HUES64 (cell line): ENCODE measurements around the gene SP140.

ENCODE experiments used
- H3K27ac ChIP-seq: 2 replicates; pipeline ENCODE4 v1.7.0; 2013; ENCODE audit warnings: low read depth, low read length, inconsistent platforms
- H3K27me3 ChIP-seq: 2 replicates; pipeline ENCODE4 v1.6.1; 2013; ENCODE audit warnings: mild to moderate bottlenecking, low read length; ENCODE audit not compliant: insufficient read depth
- H3K36me3 ChIP-seq: 2 replicates; pipeline ENCODE4 v1.6.1; 2013; ENCODE audit warnings: mild to moderate bottlenecking, low read length; ENCODE audit not compliant: insufficient read depth
- H3K4me1 ChIP-seq: 2 replicates; pipeline ENCODE4 v1.6.1; 2013; ENCODE audit warnings: mild to moderate bottlenecking, low read length, moderate library complexity; ENCODE audit not compliant: insufficient read depth
- H3K4me3 ChIP-seq: 2 replicates; pipeline ENCODE4 v1.5.1; 2013; ENCODE audit warnings: mild to moderate bottlenecking, low read length, moderate library complexity
- H3K9ac ChIP-seq: 2 replicates; pipeline ENCODE4 v1.6.1; 2013; ENCODE audit warnings: mild to moderate bottlenecking, low read depth, low read length
- H3K9me3 ChIP-seq: 2 replicates; pipeline ENCODE4 v1.6.1; 2013; ENCODE audit warnings: low read depth, low read length; ENCODE audit not compliant: insufficient read depth
- WGBS: fragments of 150-250, 120-280 bp; methylation state at CpG from one replicate; pipeline ENCODE4 v1.1.7; 2013; ENCODE audit warnings: missing lambda C conversion rate; 5-methylcytosine and 5-hydroxymethylcytosine counted together

SP140 gene

GRCh38 chr2:230227216-230227615 is 1.7 kb downstream of the SP140 start:
- H3K36me3 ChIP-seq, result no peaks in the 10 kb centered on the region
- H3K9me3 ChIP-seq, result peaks cover 10% of the 10 kb centered on the region
- H3K27me3 ChIP-seq, result no peaks in the 10 kb centered on the region
- no peak overlapping the region for H3K9ac ChIP-seq
- H3K4me1 ChIP-seq, result peaks cover 7% of the 10 kb centered on the region
- H3K27ac ChIP-seq, result no peak overlapping the region
- no peak overlapping the region for H3K4me3 ChIP-seq
- 98% methylated on average over 3 of the region's 3 CpGs for WGBS

DNA sequence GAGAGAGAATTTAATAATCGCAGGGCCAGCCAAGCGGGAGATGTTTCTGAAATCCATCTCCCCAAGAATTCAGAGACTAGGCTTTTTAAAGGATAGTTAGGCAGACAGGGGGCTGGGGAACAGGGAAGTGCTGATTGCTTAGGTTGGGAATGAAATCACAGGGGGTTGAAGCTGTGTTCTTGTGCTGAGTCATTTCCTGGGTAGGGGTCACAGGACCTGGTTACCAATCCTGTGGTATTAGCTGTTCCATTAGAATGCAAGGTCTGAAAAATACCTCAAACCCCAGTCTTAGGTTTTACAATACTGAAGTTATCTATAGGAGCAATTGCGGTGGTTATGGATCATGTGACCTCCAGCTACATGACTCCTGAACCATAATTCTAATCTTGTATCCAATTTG is 4.6 kb downstream of the SP140 start:
- WGBS, result 82% methylated on average over 2 of the region's 3 CpGs
- Histone ChIP-seq H3K27ac (peak overlapping the region; percentile 79), H3K9me3 (peaks cover 10% of the 10 kb centered on the region), H3K9ac (no peak overlapping the region; the same call in 1 of the 2 replicates), H3K36me3 (no peaks in the 10 kb centered on the region), H3K4me3 (no peak overlapping the region; the same call in 1 of the 2 replicates), H3K4me1 (peaks cover 7% of the 10 kb centered on the region), H3K27me3 (no peaks in the 10 kb centered on the region)

DNA sequence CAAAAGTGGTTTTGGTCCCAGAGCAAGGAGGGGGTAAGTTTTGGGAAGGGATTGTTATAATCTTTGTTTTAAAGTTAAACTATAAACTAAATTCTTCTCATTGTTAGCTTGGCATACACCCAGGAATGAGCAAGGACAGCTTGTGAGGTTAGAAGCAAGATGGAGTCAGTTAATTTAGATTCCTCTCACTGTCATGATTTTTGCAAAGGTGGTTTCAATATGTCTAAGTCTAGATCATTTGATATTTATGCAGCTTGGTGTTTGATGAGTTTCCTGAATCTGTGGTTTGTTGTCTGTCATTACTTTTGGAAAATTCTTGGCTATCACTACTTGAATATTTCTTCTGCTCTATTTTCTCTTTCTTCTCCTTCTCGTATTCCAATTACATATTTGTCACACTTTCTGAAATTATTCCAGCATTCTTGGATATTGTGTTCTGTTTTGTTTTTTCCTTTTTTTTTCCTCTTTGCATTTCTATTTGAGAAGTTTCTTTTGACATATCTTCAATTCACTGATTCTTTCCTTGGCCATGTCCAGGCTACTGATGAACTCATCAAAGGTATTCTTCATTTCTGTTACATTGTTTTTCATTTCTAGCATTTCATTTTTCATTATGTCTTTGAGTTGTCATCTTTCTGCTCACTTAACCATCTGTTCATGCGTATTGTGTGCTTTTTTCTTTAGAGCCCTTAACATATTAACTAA is 5.1 kb downstream of the SP140 start:
- Histone ChIP-seq H3K9ac (no peak overlapping the region; the same call in 1 of the 2 replicates), H3K4me3 (no peak overlapping the region), H3K36me3 (no peaks in the 10 kb centered on the region), H3K4me1 (peaks cover 7% of the 10 kb centered on the region), H3K27me3 (no peaks in the 10 kb centered on the region), H3K9me3 (peaks cover 10% of the 10 kb centered on the region), H3K27ac (peak overlapping the region; percentile 78)
- 100% methylated on average over 1 of the region's 2 CpGs for WGBS

- Histone ChIP-seq H3K9me3 (peaks cover 10% of the 10 kb centered on the region), H3K27ac (no peak overlapping the region), H3K27me3 (no peaks in the 10 kb centered on the region), H3K4me3 (no peak overlapping the region), H3K4me1 (peaks cover 7% of the 10 kb centered on the region), H3K9ac (no peak overlapping the region), H3K36me3 (no peaks in the 10 kb centered on the region)
- 82% methylated on average over 2 of the region's 3 CpGs for WGBS
Measured at GRCh38 chr2:230231251-230231650, 5.7 kb downstream of the SP140 start.

DNA sequence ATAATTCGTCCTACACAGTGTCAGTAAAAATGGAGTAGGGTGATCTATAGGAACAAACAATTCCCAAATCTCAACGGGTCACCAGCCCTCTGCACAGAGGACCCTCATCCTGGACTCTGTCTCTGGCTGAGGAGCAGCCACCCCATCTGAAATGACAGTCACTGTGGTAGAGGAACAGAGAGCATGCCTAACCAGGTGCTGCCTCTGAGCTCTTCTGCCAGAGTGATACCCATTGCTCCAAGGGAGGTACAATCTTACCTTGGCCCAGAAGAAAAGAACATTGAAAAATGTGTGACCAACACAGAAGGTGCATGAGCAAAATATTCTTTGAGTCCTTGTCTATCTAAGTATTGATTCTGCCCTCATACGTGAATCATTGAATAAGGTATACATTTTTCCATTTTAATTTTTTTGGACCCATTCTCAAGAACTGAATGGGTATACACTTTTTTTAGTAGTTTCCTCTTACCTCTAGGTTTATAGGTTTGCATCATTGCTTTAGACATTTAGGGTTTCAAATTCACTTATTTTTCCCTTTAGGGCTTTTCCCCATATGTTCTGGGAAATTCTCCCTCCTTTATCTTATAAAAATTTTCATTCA is 8.7 kb downstream of the SP140 start:
- Histone ChIP-seq H3K36me3 (no peaks in the 10 kb centered on the region), H3K4me3 (no peak overlapping the region), H3K27ac (no peak overlapping the region), H3K27me3 (no peaks in the 10 kb centered on the region), H3K9ac (no peak overlapping the region), H3K4me1 (peaks cover 7% of the 10 kb centered on the region), H3K9me3 (peaks cover 10% of the 10 kb centered on the region)
- 100% methylated on average over 1 of the region's 3 CpGs for WGBS

- Histone ChIP-seq H3K27ac (no peak overlapping the region), H3K4me3 (no peak overlapping the region), H3K9me3 (peaks cover 10% of the 10 kb centered on the region), H3K36me3 (no peaks in the 10 kb centered on the region), H3K9ac (no peak overlapping the region), H3K4me1 (peaks cover 4% of the 10 kb centered on the region), H3K27me3 (no peaks in the 10 kb centered on the region)
- 95% methylated on average over 3 of the region's 3 CpGs for WGBS
Measured at GRCh38 chr2:230234845-230235244, 9.3 kb downstream of the SP140 start.

DNA sequence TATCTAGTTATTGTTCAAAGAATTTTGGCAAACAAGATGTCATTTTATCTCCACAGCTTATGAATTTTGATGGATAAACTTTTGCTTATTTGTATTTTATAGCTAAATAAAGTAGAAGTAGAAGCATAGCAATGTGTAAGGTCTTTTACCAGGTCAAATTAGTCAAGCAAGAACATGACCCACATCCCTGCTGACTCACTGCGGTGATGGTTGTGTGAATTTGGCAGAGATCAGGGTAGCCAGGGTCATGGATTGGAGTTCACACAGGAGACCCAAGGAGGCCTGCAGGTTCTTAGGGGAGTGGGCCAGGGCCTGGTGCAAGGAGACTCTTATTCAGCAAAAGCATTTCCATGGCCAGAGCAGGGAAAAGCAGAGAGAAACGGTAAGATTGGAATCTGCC is 18.7 kb downstream of the SP140 start:
- no peak overlapping the region for H3K27ac ChIP-seq
- H3K9me3 ChIP-seq, result no peaks in the 10 kb centered on the region
- H3K27me3 ChIP-seq, result no peaks in the 10 kb centered on the region
- no peak overlapping the region for H3K9ac ChIP-seq
- no peaks in the 10 kb centered on the region for H3K36me3 ChIP-seq
- no peak overlapping the region for H3K4me3 ChIP-seq
- no peaks in the 10 kb centered on the region for H3K4me1 ChIP-seq
- WGBS, result 98% methylated on average over 2 of the region's 2 CpGs

- Histone ChIP-seq H3K27me3 (no peaks in the 10 kb centered on the region), H3K9me3 (no peaks in the 10 kb centered on the region), H3K27ac (no peak overlapping the region), H3K9ac (no peak overlapping the region), H3K4me1 (no peaks in the 10 kb centered on the region), H3K4me3 (no peak overlapping the region), H3K36me3 (no peaks in the 10 kb centered on the region)
- 73% methylated on average over 3 of the region's 3 CpGs for WGBS
Measured at GRCh38 chr2:230246206-230246605, 20.7 kb downstream of the SP140 start.

- H3K4me3 ChIP-seq, result no peak overlapping the region
- 96% methylated on average over 2 of the region's 2 CpGs for WGBS
- H3K36me3 ChIP-seq, result no peaks in the 10 kb centered on the region
- no peak overlapping the region for H3K27ac ChIP-seq
- no peak overlapping the region for H3K9ac ChIP-seq
- H3K9me3 ChIP-seq, result no peaks in the 10 kb centered on the region
- no peaks in the 10 kb centered on the region for H3K27me3 ChIP-seq
- H3K4me1 ChIP-seq, result no peaks in the 10 kb centered on the region
Measured at GRCh38 chr2:230250231-230250630, 24.7 kb downstream of the SP140 start.

GRCh38 chr2:230254152-230254881 is 28.8 kb downstream of the SP140 start:
- Histone ChIP-seq H3K4me3 (no peak overlapping the region), H3K27ac (no peak overlapping the region), H3K27me3 (no peaks in the 10 kb centered on the region), H3K36me3 (no peaks in the 10 kb centered on the region), H3K9me3 (no peaks in the 10 kb centered on the region), H3K4me1 (no peaks in the 10 kb centered on the region), H3K9ac (no peak overlapping the region)
- WGBS, result 92% methylated on average over 4 of the region's 4 CpGs

DNA sequence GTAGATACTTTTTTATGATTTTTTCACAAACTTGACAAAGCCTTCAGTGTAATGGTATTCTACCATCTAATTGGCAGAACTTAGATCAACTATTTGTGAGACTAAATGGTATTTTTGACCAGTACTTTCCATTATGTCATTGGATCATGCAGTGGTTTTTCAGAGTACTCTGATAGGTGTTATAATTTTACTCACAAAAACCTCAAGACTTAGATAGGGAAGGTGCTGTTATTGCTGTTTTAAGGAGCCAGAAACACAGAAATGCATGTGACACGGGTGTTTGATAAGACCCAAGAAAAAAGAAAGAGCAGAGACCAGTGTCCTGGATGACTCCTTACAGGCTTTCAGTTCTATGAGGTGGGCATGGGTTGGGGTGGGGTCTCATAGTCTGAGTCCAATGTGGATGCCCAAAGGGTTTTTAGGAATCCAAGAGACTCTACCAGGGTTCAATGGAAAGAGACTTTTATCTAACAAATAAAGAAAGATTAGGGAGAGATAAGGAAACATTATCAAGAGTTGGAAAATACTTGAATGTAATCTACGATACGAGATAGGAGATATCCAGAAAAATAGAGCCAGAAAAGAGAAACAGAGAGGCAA is 31.3 kb downstream of the SP140 start:
- no peak overlapping the region for H3K4me3 ChIP-seq
- no peaks in the 10 kb centered on the region for H3K9me3 ChIP-seq
- WGBS, result 93% methylated on average over 3 of the region's 3 CpGs
- H3K4me1 ChIP-seq, result no peaks in the 10 kb centered on the region
- H3K27me3 ChIP-seq, result no peaks in the 10 kb centered on the region
- H3K36me3 ChIP-seq, result no peaks in the 10 kb centered on the region
- H3K9ac ChIP-seq, result no peak overlapping the region
- H3K27ac ChIP-seq, result no peak overlapping the region
